ENCODE data around the gene ANKRD36B.
A peak's percentile ranks its signal among the peaks of the same experiment; 100 is the strongest.
"Not testable (repeated sequence)": the region's sequence is repeated elsewhere in the genome, so short reads cannot be mapped to it uniquely, and the experiment has no call there.

The ANKRD36B gene

GRCh38 chr2:97589598-97590510 is at the start of gene ANKRD36B:
Gene ANKRD36B (minus strand): TSS chr2:97589877. CDS start chr2:97589685, 192 bp downstream.
- DNase-seq (ENCODE audit: low read depth in 2 of 2), result peak; percentile 2 to 38

- DNase-seq (ENCODE audit: low read depth in 2 of 2), result not testable (repeated sequence)
These were observed 36.4 kb upstream of the ANKRD36B start for GRCh38 chr2:97626049-97626430.

GRCh38 chr2:97625354-97626048 is 35.8 kb upstream of the ANKRD36B start:
- DNase-seq (ENCODE audit: low read depth in 2 of 2), result not testable (repeated sequence)

GRCh38 chr2:97622976-97623375 is 33.3 kb upstream of the ANKRD36B start:
- DNase-seq (ENCODE audit: low read depth in 2 of 2), result not testable (repeated sequence)

- not testable (repeated sequence) for DNase-seq (ENCODE audit: low read depth in 2 of 2)
These were observed 30.8 kb upstream of the ANKRD36B start for GRCh38 chr2:97620492-97620891.

GRCh38 chr2:97618939-97619827 is 29.5 kb upstream of the ANKRD36B start:
- DNase-seq (ENCODE audit: low read depth in 2 of 2), result not testable (repeated sequence)

GRCh38 chr2:97617911-97618310 is 28.2 kb upstream of the ANKRD36B start:
- no peak for DNase-seq (ENCODE audit: low read depth in 2 of 2)

GRCh38 chr2:97615746-97616145 is 26.1 kb upstream of the ANKRD36B start:
- DNase-seq (ENCODE audit: low read depth in 2 of 2), result not testable (repeated sequence)

- not testable (repeated sequence) for DNase-seq (ENCODE audit: low read depth in 2 of 2)
These were observed 22.2 kb upstream of the ANKRD36B start for GRCh38 chr2:97611895-97612294.

GRCh38 chr2:97608745-97609144 is 19.1 kb upstream of the ANKRD36B start:
- not testable (repeated sequence) for DNase-seq (ENCODE audit: low read depth in 2 of 2)

- DNase-seq (ENCODE audit: low read depth in 2 of 2), result not testable (repeated sequence)
These were observed 16.1 kb upstream of the ANKRD36B start for GRCh38 chr2:97605524-97606339.

GRCh38 chr2:97605109-97605508 is 15.4 kb upstream of the ANKRD36B start:
- DNase-seq (ENCODE audit: low read depth in 2 of 2), result not testable (repeated sequence)

GRCh38 chr2:97601537-97601936 is 11.9 kb upstream of the ANKRD36B start:
- not testable (repeated sequence) for DNase-seq (ENCODE audit: low read depth in 2 of 2)

- DNase-seq (ENCODE audit: low read depth in 2 of 2), result not testable (repeated sequence)
These were observed 6.5 kb upstream of the ANKRD36B start for GRCh38 chr2:97596180-97596579.

- not testable (repeated sequence) for DNase-seq (ENCODE audit: low read depth in 2 of 2)
These were observed 3.8 kb upstream of the ANKRD36B start for GRCh38 chr2:97593520-97593919.

GRCh38 chr2:97590515-97591394 is 1.1 kb upstream of the ANKRD36B start:
- DNase-seq (ENCODE audit: low read depth in 2 of 2), result peak; percentile 51 to 63

GRCh38 chr2:97589257-97589597 is 450 bp downstream of the ANKRD36B start:
- not testable (repeated sequence) for DNase-seq (ENCODE audit: low read depth in 2 of 2)

GRCh38 chr2:97565674-97566073 is 24.0 kb downstream of the ANKRD36B start:
- not testable (repeated sequence) for DNase-seq (ENCODE audit: low read depth in 2 of 2)

GRCh38 chr2:97552406-97552805 is 37.3 kb downstream of the ANKRD36B start:
- not testable (repeated sequence) for DNase-seq (ENCODE audit: low read depth in 2 of 2)

- DNase-seq (ENCODE audit: low read depth in 2 of 2), result not testable (repeated sequence)
These were observed 39.2 kb downstream of the ANKRD36B start for GRCh38 chr2:97550498-97550897.

Measured in activated CD8-positive, alpha-beta memory T cell treated with anti-CD3 and anti-CD28 coated beads for 4 hours (primary cell).